Pancreas (tissue), 10 donors: ENCODE measurements around the gene PHF24. TPM values are rescaled to one million over a fixed set of nuclear protein-coding genes. Genes with fewer than 3 reads are reported as not detected.
A peak's percentile ranks its signal among the peaks of the same experiment; 100 is the strongest.

Experiments
- ATAC-seq, 4 donors: fragments of 200-7000 bp; cut with Tn5 transposase; one replicate each; pipeline versions ENCODE4 v1.8.0 to v1.9.1; 2020; ENCODE audit warnings: mild to moderate bottlenecking in 4 of 4, moderate library complexity in 4 of 4
- DNase-seq, 6 donors: peaks; one replicate each; pipeline ENCODE4 v3.0.0-alpha.2; 2020
- FAIRE-seq: peaks from 2 replicates; lab custom pipeline; 2012; peaks lifted over from hg19 to GRCh38; lab: Jason Lieb, UNC
- H3K27ac ChIP-seq, 4 donors: fragments of 200-600 bp; sonication (generic); 1 replicate in 3 of 4; 2 replicates in 1 of 4; pipeline versions ENCODE4 v1.5.0 to v1.8.0; 2020
- H3K27me3 ChIP-seq, 4 donors: fragments of 200-600 bp; one replicate each; pipeline ENCODE4 v1.8.0; 2021
- H3K36me3 ChIP-seq, 3 donors: fragments of 200-600 bp; sonication (generic) in 1 of 3; one replicate each; pipeline versions ENCODE4 v1.5.0 to v1.8.0; 2020 to 2021
- H3K4me1 ChIP-seq, 3 donors: fragments of 200-600 bp; one replicate each; pipeline ENCODE4 v1.8.0; 2021
- H3K4me3 ChIP-seq, 4 donors: fragments of 200-600 bp; sonication (generic) in 2 of 4; one replicate each; pipeline versions ENCODE4 v1.5.0 to v1.8.0; 2020 to 2021
- H3K9me3 ChIP-seq, 4 donors: fragments of 200-600 bp; one replicate each; pipeline ENCODE4 v1.8.0; 2021
- CTCF ChIP-seq, 4 donors: fragments of 200-600 bp; sonication (generic) in 3 of 4; IDR thresholded peaks; one replicate each; pipeline versions ENCODE4 v1.5.0 to v1.8.0; 2021; ENCODE audit warnings: antibody characterized with exemption in 4 of 4
- WGBS, 2 donors: extraction: QIAGEN DNeasy Blood & Tissue Kit; methylation state at CpG; one replicate each; pipeline ENCODE4 v1.1.7; 2013; 5-methylcytosine and 5-hydroxymethylcytosine counted together
- intact Hi-C, 3 donors: fragments of 100-400 bp; cut with DNase I; formaldehyde crosslinking; loops; one replicate each; pipeline versions ENCODE4 v1.11.1 to v1.14.2; 2022
- polyA plus RNA-seq, 2 donors: library from polyadenylated mRNA; stranded (reverse); fragments of 200-250 nt; gene quantifications; one replicate each; pipeline ENCODE4 v1.2.3, GENCODE V29; 2013
- total RNA-seq, 6 donors: library from RNA; stranded (reverse); fragmentation: NEBNext Ultra II Directional in 4 of 6; extraction: Animal tissue kit (Norgen Biotek cat#: 25700) in 4 of 6; gene quantifications; one replicate each; pipeline versions ENCODE4 v1.2.1 to v1.2.4, GENCODE V29; 2021 to 2023
- donor health status: healthy with polysubstance abuse.
- donor health status: DM: no; HTN: no; CAD: no; lungs with moderate emphysema.
- donor health status: DM: no; HTN: no; CAD: no.
- donor health status: control.
- donor health status: control.
- donor health status: Bipolar disorder and iron deficiency.
- donor health status: DM: yes; HTN: yes; CAD: no.
- donor health status: DM: no; HTN: no; CAD: no.
- donor health status: DM: no; HTN: no; CAD: no.
- donor health status: DM: yes; HTN: yes; CAD: no.

The PHF24 gene
- total and polyA plus RNA-seq, 8 donors = 0.03 to 0.32 (median 0.09) TPM

- Histone ChIP-seq H3K27ac (no peak overlapping the region), H3K27me3 (no peaks in the 10 kb centered on the region), H3K4me1 (peaks cover 0 to 3% (median 0%) of the 10 kb centered on the region in 3 donors), H3K9me3 (no peaks in the 10 kb centered on the region), H3K36me3 (no peaks in the 10 kb centered on the region), H3K4me3 (peak overlapping the region in 1 of 4 donors; percentile 86)
- ATAC-seq (no peak), FAIRE-seq (no peak), DNase-seq (no peak)
- intact Hi-C loops = no loop called here
- WGBS, 2 donors = 57 to 75% methylated on average over 7 of the region's 7 CpGs
- no peak for TF ChIP-seq CTCF (IDR thresholded peaks at IDR 0.05)
Observed at GRCh38 chr9:34990908-34991606, 33.0 kb downstream of the PHF24 start.

GRCh38 chr9:34991607-34992375, 33.7 kb downstream of the PHF24 start:
- DNase-seq = peak in 3 of 6 donors; percentile 29 to 55 (median 54)
- Histone ChIP-seq H3K4me1 (peaks cover 0 to 3% (median 0%) of the 10 kb centered on the region in 3 donors), H3K4me3 (no peak overlapping the region), H3K36me3 (no peaks in the 10 kb centered on the region), H3K27ac (peak overlapping the region in 2 of 4 donors; percentile 36 to 37), H3K27me3 (no peaks in the 10 kb centered on the region), H3K9me3 (no peaks in the 10 kb centered on the region)
- no peak for ATAC-seq
- FAIRE-seq = no peak
- no peak for TF ChIP-seq CTCF (IDR thresholded peaks at IDR 0.05)
- 76% methylated on average over 8 to 13 of the region's 15 CpGs for WGBS, 2 donors
- intact Hi-C loops = no loop called here

GRCh38 chr9:34992376-34992951, 34.4 kb downstream of the PHF24 start:
- H3K36me3 ChIP-seq = no peaks in the 10 kb centered on the region
- H3K4me1 ChIP-seq = peaks cover 0 to 3% (median 0%) of the 10 kb centered on the region in 3 donors
- ATAC-seq = no peak
- TF ChIP-seq CTCF (IDR thresholded peaks at IDR 0.05) = no peak
- no peaks in the 10 kb centered on the region for H3K9me3 ChIP-seq
- WGBS, 2 donors = 77 to 86% methylated on average over 16 of the region's 16 CpGs
- intact Hi-C loops = no loop called here
- peak in 2 of 6 donors; percentile 49 to 62 for DNase-seq
- H3K27ac ChIP-seq = peak overlapping the region in 2 of 4 donors; percentile 36 to 37
- H3K4me3 ChIP-seq = no peak overlapping the region
- no peak for FAIRE-seq
- H3K27me3 ChIP-seq = no peaks in the 10 kb centered on the region

GRCh38 chr9:34993502-34994259, 35.6 kb downstream of the PHF24 start:
- no peak overlapping the region for H3K4me3 ChIP-seq
- no peak for FAIRE-seq
- WGBS, 2 donors = 58 to 68% methylated on average over 10 of the region's 10 CpGs
- TF ChIP-seq CTCF (IDR thresholded peaks at IDR 0.05) = no peak
- intact Hi-C loops = no loop called here
- no peaks in the 10 kb centered on the region for H3K36me3 ChIP-seq
- H3K4me1 ChIP-seq = peaks cover 0 to 3% (median 0%) of the 10 kb centered on the region in 3 donors
- H3K27ac ChIP-seq = peak overlapping the region in 2 of 4 donors; percentile 5 to 25
- no peaks in the 10 kb centered on the region for H3K27me3 ChIP-seq
- peak in 2 of 6 donors; percentile 37 to 55 for DNase-seq
- no peaks in the 10 kb centered on the region for H3K9me3 ChIP-seq
- ATAC-seq = no peak
